ENCODE results near the gene NFIX. TPM values are rescaled to one million over a fixed set of nuclear protein-coding genes. Genes with fewer than 3 reads are reported as not detected.

Gene NFIX
- polyA plus RNA-seq, 3 donors, result 0.25 to 3.7 (median 0.90) TPM

DNA sequence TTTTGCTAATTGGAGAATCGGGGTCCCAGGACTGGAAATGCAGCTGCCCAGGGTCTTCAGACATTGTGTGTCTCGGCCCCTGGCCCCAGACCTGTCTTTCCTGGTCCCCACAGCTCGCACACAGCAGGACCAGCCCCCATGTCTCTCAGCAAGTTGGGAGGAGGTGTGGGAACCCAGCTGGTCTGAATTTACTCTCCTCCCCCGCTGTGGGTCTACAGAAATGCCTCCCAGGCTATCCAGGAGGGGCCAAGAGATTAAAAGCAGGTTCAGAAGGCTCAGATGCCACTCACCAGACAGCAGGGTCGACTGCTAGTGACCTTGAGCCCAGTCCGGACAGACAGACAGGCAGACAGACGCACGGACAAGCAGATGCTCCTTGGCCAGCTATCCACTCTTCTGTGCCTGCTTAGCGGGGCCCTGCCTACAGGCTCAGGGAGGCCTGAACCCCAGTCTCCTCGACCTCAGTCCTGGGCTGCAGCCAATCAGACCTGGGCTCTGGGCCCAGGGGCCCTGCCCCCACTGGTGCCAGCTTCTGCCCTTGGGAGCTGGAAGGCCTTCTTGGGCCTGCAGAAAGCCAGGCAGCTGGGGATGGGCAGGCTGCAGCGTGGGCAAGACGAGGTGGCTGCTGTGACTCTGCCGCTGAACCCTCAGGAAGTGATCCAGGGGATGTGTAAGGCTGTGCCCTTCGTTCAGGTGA, 25.8 kb upstream of the NFIX start, which contains the start of gene DAND5:
Gene DAND5, plus strand, starts transcription at position 285 of the 697 bp plus-strand sequence. Its CDS starts 85 bp downstream, at position 370.
- intact Hi-C loops (cut with micrococcal nuclease), result loop anchor here in 1 of 2 donors (10.0 kb wide), 1 partner anchor 85 kb away; the partner anchor contains the start of genes DNASE2 and KLF1
- H3K4me3 Mint-ChIP-seq, result no peak within 1 kb of the TSS
- Histone ChIP-seq H3K9me3 (replicated peaks in 1 of 2; ENCODE audit: control insufficient read depth in 1 of 2, insufficient read depth in 1 of 2, low read length in 2 of 2) (no peaks in the 10 kb centered on the region), H2AFZ (ENCODE audit: insufficient read depth, low read depth, low read length, poor library complexity, severe bottlenecking) (no peak within 1 kb of the TSS), H4K20me1 (ENCODE audit: insufficient read depth, low read length) (no peaks in the 10 kb centered on the region), H3K4me1 (ENCODE audit: control insufficient read depth in 1 of 2, insufficient read depth in 2 of 2, low read length in 2 of 2) (peaks cover 7 to 10% of the 10 kb centered on the region in 2 donors), H3K79me2 (ENCODE audit: insufficient read depth, low read length) (no peaks in the 10 kb centered on the region), H3K27me3 (ENCODE audit: control insufficient read depth in 2 of 2, insufficient read depth in 2 of 2, low read length in 2 of 2) (no peaks in the 10 kb centered on the region), H3K9ac (ENCODE audit: insufficient read depth, low read length, poor library complexity, severe bottlenecking) (no peak within 1 kb of the TSS), H3K27ac (ENCODE audit: low read depth in 1 of 2, low read length in 2 of 2) (no peak within 1 kb of the TSS), H3K4me2 (replicated peaks; ENCODE audit: extremely low read depth, low read length, poor library complexity, severe bottlenecking) (no peak within 1 kb of the TSS), H3K36me3 (replicated peaks in 1 of 2; ENCODE audit: control insufficient read depth in 1 of 2, insufficient read depth in 2 of 2, low read length in 2 of 2) (no peaks in the 10 kb centered on the region), H3K4me3 (replicated peaks in 1 of 3; ENCODE audit: low read depth in 2 of 3, low read length in 3 of 3) (no peak within 1 kb of the TSS)
- no peaks in the 10 kb centered on the region for H3K36me3 Mint-ChIP-seq
- H3K9me3 Mint-ChIP-seq, result peaks cover 0 to 2% (median 0%) of the 10 kb centered on the region in 7 donors
- 66% methylated on average over 14 of the region's 14 CpGs for WGBS (ENCODE audit: insufficient coverage)
- H3K27ac Mint-ChIP-seq, result peak within 1 kb of the TSS in 1 of 7 donors; percentile 53
- peaks cover 0 to 3% (median 1%) of the 10 kb centered on the region in 3 donors for H3K27me3 Mint-ChIP-seq (ENCODE audit: low read depth in 3 of 3)
- DNase-seq, result no peak
- TF ChIP-seq, protein P1, sequence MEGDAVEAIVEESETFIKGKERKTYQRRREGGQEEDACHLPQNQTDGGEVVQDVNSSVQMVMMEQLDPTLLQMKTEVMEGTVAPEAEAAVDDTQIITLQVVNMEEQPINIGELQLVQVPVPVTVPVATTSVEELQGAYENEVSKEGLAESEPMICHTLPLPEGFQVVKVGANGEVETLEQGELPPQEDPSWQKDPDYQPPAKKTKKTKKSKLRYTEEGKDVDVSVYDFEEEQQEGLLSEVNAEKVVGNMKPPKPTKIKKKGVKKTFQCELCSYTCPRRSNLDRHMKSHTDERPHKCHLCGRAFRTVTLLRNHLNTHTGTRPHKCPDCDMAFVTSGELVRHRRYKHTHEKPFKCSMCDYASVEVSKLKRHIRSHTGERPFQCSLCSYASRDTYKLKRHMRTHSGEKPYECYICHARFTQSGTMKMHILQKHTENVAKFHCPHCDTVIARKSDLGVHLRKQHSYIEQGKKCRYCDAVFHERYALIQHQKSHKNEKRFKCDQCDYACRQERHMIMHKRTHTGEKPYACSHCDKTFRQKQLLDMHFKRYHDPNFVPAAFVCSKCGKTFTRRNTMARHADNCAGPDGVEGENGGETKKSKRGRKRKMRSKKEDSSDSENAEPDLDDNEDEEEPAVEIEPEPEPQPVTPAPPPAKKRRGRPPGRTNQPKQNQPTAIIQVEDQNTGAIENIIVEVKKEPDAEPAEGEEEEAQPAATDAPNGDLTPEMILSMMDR (IDR thresholded peaks at IDR 0.05), result no peak
- H3K4me1 Mint-ChIP-seq, result peaks cover 6% of the 10 kb centered on the region

DNA sequence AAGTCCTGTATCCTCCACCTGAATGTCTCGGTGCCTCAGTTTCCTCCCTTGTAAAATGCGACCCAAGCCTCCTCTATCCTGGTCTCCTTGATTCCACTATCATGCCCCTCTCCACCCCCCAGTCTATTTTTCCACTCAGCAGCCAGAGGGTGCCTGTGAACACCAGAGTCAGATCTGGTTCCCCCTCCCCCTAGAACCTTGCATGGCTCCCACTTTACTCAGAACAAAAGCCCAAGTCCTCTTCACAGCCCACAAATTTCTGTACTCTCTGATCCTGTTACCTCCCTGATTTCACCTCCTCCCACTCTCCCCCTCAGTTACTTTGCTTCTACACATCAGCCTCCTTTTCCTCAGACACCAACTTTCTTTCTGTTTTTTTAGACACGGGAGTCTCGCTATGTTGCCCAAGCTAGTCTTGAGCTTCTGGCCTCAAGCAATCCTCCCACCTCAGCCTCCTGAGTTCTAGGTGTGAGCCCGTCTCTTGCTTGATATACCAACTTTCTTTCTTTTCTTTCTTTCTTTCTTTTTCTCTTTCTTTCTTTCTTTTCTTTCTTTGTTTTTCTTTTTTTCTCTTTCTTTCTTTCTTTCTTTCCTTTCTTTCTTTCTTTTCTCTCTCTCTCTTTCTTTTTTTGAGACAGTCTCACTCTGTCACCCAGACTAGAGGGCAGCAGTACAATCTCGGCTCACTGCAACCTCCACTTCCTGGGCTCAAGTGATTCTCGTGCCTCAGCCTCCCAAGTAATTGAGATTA, 25.0 kb upstream of the NFIX start:
- Histone ChIP-seq H3K4me2 (replicated peaks; ENCODE audit: extremely low read depth, low read length, poor library complexity, severe bottlenecking) (no peak overlapping the region), H2AFZ (ENCODE audit: insufficient read depth, low read depth, low read length, poor library complexity, severe bottlenecking) (no peak overlapping the region), H3K27me3 (ENCODE audit: control insufficient read depth in 2 of 2, insufficient read depth in 2 of 2, low read length in 2 of 2) (peaks cover 0 to 2% of the 10 kb centered on the region in 2 donors), H3K27ac (ENCODE audit: low read depth in 1 of 2, low read length in 2 of 2) (no peak overlapping the region), H3K9me3 (replicated peaks in 1 of 2; ENCODE audit: control insufficient read depth in 1 of 2, insufficient read depth in 1 of 2, low read length in 2 of 2) (no peaks in the 10 kb centered on the region), H3K36me3 (replicated peaks in 1 of 2; ENCODE audit: control insufficient read depth in 1 of 2, insufficient read depth in 2 of 2, low read length in 2 of 2) (no peaks in the 10 kb centered on the region), H4K20me1 (ENCODE audit: insufficient read depth, low read length) (no peaks in the 10 kb centered on the region), H3K4me3 (replicated peaks in 1 of 3; ENCODE audit: low read depth in 2 of 3, low read length in 3 of 3) (no peak overlapping the region), H3K4me1 (ENCODE audit: control insufficient read depth in 1 of 2, insufficient read depth in 2 of 2, low read length in 2 of 2) (peaks cover 3 to 4% of the 10 kb centered on the region in 2 donors), H3K79me2 (ENCODE audit: insufficient read depth, low read length) (no peaks in the 10 kb centered on the region), H3K9ac (ENCODE audit: insufficient read depth, low read length, poor library complexity, severe bottlenecking) (no peak overlapping the region)
- Mint-ChIP-seq H3K27ac (no peak overlapping the region), H3K36me3 (no peaks in the 10 kb centered on the region), H3K27me3 (ENCODE audit: low read depth in 3 of 3) (peaks cover 0 to 3% (median 1%) of the 10 kb centered on the region in 3 donors), H3K9me3 (peaks cover 0 to under 1% (median 0%) of the 10 kb centered on the region in 7 donors), H3K4me3 (no peak overlapping the region), H3K4me1 (peaks cover 2% of the 10 kb centered on the region)
- TF ChIP-seq, protein P1 (IDR thresholded peaks at IDR 0.05), result no peak
- DNase-seq, result no peak
- intact Hi-C loops (cut with micrococcal nuclease), result loop anchor here in 1 of 2 donors (10.0 kb wide), 1 partner anchor 295 kb away; no protein-coding TSS in a partner anchor
- WGBS (ENCODE audit: insufficient coverage), result 96% methylated on average over 6 of the region's 7 CpGs
